ENCODE data around the gene UBQLN4. TPM values are rescaled to one million over a fixed set of nuclear protein-coding genes. Genes with fewer than 3 reads are reported as not detected.

UBQLN4 gene
- polyA plus RNA-seq, 1 of the 3 experiments (the other 2 are of a cell fraction), result 37.0 TPM

DNA sequence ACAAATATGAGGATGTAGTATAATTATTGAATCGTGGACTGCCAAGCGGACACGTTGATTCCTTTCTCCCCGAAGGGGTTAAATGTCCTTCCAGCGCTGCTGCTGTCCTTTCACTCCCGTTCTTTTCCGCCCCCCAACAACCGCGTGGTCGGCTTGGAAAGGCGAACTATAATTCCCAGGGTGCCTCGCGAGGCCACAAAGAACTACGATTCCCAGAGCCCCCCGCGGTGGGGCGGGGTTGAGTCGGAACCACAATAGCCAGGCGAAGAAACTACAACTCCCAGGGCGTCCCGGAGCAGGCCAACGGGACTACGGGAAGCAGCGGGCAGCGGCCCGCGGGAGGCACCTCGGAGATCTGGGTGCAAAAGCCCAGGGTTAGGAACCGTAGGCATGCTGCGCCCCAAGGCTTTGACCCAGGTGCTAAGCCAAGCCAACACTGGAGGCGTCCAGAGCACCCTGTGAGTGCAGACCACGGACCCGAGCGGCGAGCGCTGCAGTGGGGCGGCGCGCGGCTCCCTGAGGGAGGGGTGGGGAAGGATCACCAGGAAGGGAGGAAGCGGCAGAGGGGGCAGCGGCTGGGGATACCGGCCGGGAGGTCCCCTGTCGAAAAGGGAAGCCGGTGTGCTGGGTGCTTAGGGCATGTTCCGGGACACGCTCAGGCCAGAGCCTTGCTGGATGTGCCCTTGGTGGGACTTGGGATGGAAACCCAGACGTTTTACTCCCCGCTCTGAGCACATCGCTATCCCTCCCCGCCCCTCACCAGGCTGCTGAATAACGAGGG is 1.1 kb upstream of the UBQLN4 start, which contains the start of gene LAMTOR2:
Gene LAMTOR2, plus strand, starts transcription at position 283 of the 781 bp plus-strand sequence. Its CDS starts 108 bp downstream, at position 391.
- Histone ChIP-seq H3K27me3 (ENCODE audit: insufficient read depth) (no peaks in the 10 kb centered on the region), H3K36me3 (replicated peaks in 1 of 2; ENCODE audit: control insufficient read depth in 1 of 2, insufficient read depth in 2 of 2, low read length in 1 of 2) (peaks cover 2 to 30% of the 10 kb centered on the region in 2 experiments), H2AFZ (ENCODE audit: low read depth) (peak within 1 kb of the TSS; percentile 90), H3K79me2 (ENCODE audit: insufficient read depth) (peaks cover 44% of the 10 kb centered on the region), H3K9me2 (no peaks in the 10 kb centered on the region), H3K4me3 (ENCODE audit: low read depth in 2 of 2, low read length in 1 of 2) (peak within 1 kb of the TSS; percentile 87 to 94), H3K9ac (peak within 1 kb of the TSS; percentile 78), H4K20me1 (ENCODE audit: insufficient read depth) (peaks cover 8% of the 10 kb centered on the region), H3K4me2 (peak within 1 kb of the TSS; percentile 85), H3F3A (replicated peaks; ENCODE audit: insufficient read depth) (peaks cover 8% of the 10 kb centered on the region), H3K27ac (ENCODE audit: low read depth in 2 of 2, low read length in 1 of 2) (peak within 1 kb of the TSS; percentile 93 to 100), H3K9me3 (no peaks in the 10 kb centered on the region), H3K4me1 (ENCODE audit: control insufficient read depth in 1 of 2, insufficient read depth in 2 of 2, low read depth in 1 of 2, low read length in 1 of 2) (peaks cover 6 to 17% of the 10 kb centered on the region in 2 experiments; a peak in 3 of 4 replicates)
- DNase-seq, result peak; percentile 93
- CTCF ChIA-PET, result interaction anchor here (0.8 to 3.1 kb wide), 6 partner anchors 11 to 76 kb away, joined by 3 to 19 read pairs (median 4); no protein-coding TSS in a partner anchor
- WGBS (ENCODE audit: low lambda C conversion rate), result 2% methylated on average over 27 of the region's 53 CpGs
- POLR2A ChIA-PET, result interaction anchor here (0.7 kb wide), 1 partner anchor 28 kb away, joined by 4 read pairs; the partner anchor contains the start of gene MEX3A
- TF ChIP-seq FOSL2 (IDR thresholded peaks at IDR 0.05; ENCODE audit: borderline replicate concordance, low read depth), result no peak
- TF ChIP-seq RFX5 (IDR thresholded peaks at IDR 0.05; ENCODE audit: low read length), result peak; percentile 78; the same call in 1 of the 2 replicates
- TF ChIP-seq GATA2 (CRISPR knock-in tag; IDR thresholded peaks at IDR 0.05), result no peak
- peak; percentile 95 for TF ChIP-seq MXI1 (IDR thresholded peaks at IDR 0.05; ENCODE audit: low read depth, low read length)
- TF ChIP-seq, protein P1, sequence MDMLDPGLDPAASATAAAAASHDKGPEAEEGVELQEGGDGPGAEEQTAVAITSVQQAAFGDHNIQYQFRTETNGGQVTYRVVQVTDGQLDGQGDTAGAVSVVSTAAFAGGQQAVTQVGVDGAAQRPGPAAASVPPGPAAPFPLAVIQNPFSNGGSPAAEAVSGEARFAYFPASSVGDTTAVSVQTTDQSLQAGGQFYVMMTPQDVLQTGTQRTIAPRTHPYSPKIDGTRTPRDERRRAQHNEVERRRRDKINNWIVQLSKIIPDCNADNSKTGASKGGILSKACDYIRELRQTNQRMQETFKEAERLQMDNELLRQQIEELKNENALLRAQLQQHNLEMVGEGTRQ (IDR thresholded peaks at IDR 0.05; ENCODE audit: borderline replicate concordance, low read depth, low read length), result no peak
- TF ChIP-seq POLR2AphosphoS5 (IDR thresholded peaks at IDR 0.05; ENCODE audit: low read depth, low read length), result peak; percentile 75
- peak; percentile 76; the same call in 1 of the 2 replicates for TF ChIP-seq SIN3A (IDR thresholded peaks at IDR 0.05; ENCODE audit: borderline replicate concordance, low read depth, low read length)
- no peak for TF ChIP-seq FOXM1 (IDR thresholded peaks at IDR 0.05; ENCODE audit: low read depth)
- TF ChIP-seq, protein P2, sequence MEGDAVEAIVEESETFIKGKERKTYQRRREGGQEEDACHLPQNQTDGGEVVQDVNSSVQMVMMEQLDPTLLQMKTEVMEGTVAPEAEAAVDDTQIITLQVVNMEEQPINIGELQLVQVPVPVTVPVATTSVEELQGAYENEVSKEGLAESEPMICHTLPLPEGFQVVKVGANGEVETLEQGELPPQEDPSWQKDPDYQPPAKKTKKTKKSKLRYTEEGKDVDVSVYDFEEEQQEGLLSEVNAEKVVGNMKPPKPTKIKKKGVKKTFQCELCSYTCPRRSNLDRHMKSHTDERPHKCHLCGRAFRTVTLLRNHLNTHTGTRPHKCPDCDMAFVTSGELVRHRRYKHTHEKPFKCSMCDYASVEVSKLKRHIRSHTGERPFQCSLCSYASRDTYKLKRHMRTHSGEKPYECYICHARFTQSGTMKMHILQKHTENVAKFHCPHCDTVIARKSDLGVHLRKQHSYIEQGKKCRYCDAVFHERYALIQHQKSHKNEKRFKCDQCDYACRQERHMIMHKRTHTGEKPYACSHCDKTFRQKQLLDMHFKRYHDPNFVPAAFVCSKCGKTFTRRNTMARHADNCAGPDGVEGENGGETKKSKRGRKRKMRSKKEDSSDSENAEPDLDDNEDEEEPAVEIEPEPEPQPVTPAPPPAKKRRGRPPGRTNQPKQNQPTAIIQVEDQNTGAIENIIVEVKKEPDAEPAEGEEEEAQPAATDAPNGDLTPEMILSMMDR (IDR thresholded peaks at IDR 0.05), result no peak
- peak; percentile 64; the same call in 1 of the 2 replicates for TF ChIP-seq TAF1 (IDR thresholded peaks at IDR 0.05; ENCODE audit: borderline replicate concordance, low read depth, low read length)
- TF ChIP-seq CHD2 (IDR thresholded peaks at IDR 0.05; ENCODE audit: low read length, partially characterized antibody), result peak; percentile 97
- 0 out of 2 replicates have a peak, but pooled peaks have one; percentile 11 for TF ChIP-seq RCOR1 (IDR thresholded peaks at IDR 0.05; ENCODE audit: low read length)
- TF ChIP-seq, protein P3, sequence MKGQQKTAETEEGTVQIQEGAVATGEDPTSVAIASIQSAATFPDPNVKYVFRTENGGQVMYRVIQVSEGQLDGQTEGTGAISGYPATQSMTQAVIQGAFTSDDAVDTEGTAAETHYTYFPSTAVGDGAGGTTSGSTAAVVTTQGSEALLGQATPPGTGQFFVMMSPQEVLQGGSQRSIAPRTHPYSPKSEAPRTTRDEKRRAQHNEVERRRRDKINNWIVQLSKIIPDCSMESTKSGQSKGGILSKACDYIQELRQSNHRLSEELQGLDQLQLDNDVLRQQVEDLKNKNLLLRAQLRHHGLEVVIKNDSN (IDR thresholded peaks at IDR 0.05; ENCODE audit: borderline replicate concordance, low read depth), result peak; percentile 60; the same call in 1 of the 2 replicates
- no peak for TF ChIP-seq RXRA (IDR thresholded peaks at IDR 0.05; ENCODE audit: borderline replicate concordance, low read depth)
- TF ChIP-seq NFIC (IDR thresholded peaks at IDR 0.05; ENCODE audit: borderline replicate concordance), result 0 out of 2 replicates have a peak, but pooled peaks have one; percentile 8
- TF ChIP-seq, protein P4, sequence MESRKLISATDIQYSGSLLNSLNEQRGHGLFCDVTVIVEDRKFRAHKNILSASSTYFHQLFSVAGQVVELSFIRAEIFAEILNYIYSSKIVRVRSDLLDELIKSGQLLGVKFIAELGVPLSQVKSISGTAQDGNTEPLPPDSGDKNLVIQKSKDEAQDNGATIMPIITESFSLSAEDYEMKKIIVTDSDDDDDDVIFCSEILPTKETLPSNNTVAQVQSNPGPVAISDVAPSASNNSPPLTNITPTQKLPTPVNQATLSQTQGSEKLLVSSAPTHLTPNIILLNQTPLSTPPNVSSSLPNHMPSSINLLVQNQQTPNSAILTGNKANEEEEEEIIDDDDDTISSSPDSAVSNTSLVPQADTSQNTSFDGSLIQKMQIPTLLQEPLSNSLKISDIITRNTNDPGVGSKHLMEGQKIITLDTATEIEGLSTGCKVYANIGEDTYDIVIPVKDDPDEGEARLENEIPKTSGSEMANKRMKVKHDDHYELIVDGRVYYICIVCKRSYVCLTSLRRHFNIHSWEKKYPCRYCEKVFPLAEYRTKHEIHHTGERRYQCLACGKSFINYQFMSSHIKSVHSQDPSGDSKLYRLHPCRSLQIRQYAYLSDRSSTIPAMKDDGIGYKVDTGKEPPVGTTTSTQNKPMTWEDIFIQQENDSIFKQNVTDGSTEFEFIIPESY (IDR thresholded peaks at IDR 0.05; ENCODE audit: borderline replicate concordance, low read depth), result peak; percentile 91
- TF ChIP-seq, protein P5, sequence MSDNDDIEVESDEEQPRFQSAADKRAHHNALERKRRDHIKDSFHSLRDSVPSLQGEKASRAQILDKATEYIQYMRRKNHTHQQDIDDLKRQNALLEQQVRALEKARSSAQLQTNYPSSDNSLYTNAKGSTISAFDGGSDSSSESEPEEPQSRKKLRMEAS (IDR thresholded peaks at IDR 0.05; ENCODE audit: low read depth), result peak; percentile 98
- TF ChIP-seq FOXJ3 (CRISPR knock-in tag; IDR thresholded peaks at IDR 0.05), result no peak
- no peak for TF ChIP-seq JUND (IDR thresholded peaks at IDR 0.05)
- TF ChIP-seq, protein P6, sequence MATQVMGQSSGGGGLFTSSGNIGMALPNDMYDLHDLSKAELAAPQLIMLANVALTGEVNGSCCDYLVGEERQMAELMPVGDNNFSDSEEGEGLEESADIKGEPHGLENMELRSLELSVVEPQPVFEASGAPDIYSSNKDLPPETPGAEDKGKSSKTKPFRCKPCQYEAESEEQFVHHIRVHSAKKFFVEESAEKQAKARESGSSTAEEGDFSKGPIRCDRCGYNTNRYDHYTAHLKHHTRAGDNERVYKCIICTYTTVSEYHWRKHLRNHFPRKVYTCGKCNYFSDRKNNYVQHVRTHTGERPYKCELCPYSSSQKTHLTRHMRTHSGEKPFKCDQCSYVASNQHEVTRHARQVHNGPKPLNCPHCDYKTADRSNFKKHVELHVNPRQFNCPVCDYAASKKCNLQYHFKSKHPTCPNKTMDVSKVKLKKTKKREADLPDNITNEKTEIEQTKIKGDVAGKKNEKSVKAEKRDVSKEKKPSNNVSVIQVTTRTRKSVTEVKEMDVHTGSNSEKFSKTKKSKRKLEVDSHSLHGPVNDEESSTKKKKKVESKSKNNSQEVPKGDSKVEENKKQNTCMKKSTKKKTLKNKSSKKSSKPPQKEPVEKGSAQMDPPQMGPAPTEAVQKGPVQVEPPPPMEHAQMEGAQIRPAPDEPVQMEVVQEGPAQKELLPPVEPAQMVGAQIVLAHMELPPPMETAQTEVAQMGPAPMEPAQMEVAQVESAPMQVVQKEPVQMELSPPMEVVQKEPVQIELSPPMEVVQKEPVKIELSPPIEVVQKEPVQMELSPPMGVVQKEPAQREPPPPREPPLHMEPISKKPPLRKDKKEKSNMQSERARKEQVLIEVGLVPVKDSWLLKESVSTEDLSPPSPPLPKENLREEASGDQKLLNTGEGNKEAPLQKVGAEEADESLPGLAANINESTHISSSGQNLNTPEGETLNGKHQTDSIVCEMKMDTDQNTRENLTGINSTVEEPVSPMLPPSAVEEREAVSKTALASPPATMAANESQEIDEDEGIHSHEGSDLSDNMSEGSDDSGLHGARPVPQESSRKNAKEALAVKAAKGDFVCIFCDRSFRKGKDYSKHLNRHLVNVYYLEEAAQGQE (IDR thresholded peaks at IDR 0.05; ENCODE audit: low read depth, low read length), result no peak
- peak; percentile 69 for TF ChIP-seq YY1 (IDR thresholded peaks at IDR 0.05; ENCODE audit: low read depth)
